ENCODE data around the gene GASK1A.

- no peak for TF ChIP-seq EZH2 (IDR thresholded peaks at IDR 0.05; ENCODE audit: low read length, unreplicated experiment)
- no peak for TF ChIP-seq CTCF (conservative IDR thresholded peaks at IDR 0.05; ENCODE audit: low read depth, low read length)
Measured at GRCh38 chr3:43105596-43106292, 126.6 kb downstream of the GASK1A start, which contains the start of gene POMGNT2.
